ENCODE data around the gene GDI1. TPM values are rescaled to one million over a fixed set of nuclear protein-coding genes. Genes with fewer than 3 reads are reported as not detected.
"Not testable (repeated sequence)": the region's sequence is repeated elsewhere in the genome, so short reads cannot be mapped to it uniquely, and the experiment has no call there.

The GDI1 gene
- total and polyA plus RNA-seq, 7 donors = 37.4 to 57.7 (median 50.7) TPM

- 28 to 54% (median 35%) methylated on average over 11 to 14 of the region's 14 CpGs for WGBS, 3 donors
- Histone ChIP-seq H3K4me3 (peak overlapping the region; percentile 83), H3K4me1 (no peaks in the 10 kb centered on the region), H3K36me3 (ENCODE audit: insufficient read depth in 1 of 2, low read depth in 1 of 2) (peaks cover 3 to 40% of the 10 kb centered on the region in 2 donors), H3K9me3 (no peaks in the 10 kb centered on the region), H3K27me3 (ENCODE audit: insufficient read depth in 3 of 3, low read length in 2 of 3) (no peaks in the 10 kb centered on the region), H3K27ac (peak overlapping the region; percentile 97)
- intact Hi-C loops (cut with DNase I) = no loop called here
- DNase-seq (no peak), ATAC-seq (no peak)
- TF ChIP-seq CTCF (IDR thresholded peaks at IDR 0.05) = no peak
Observed at GRCh38 chrX:154399527-154400368, 37.2 kb upstream of the GDI1 start.

GRCh38 chrX:154400369-154400817, 36.6 kb upstream of the GDI1 start:
- Histone ChIP-seq H3K36me3 (ENCODE audit: insufficient read depth in 1 of 2, low read depth in 1 of 2) (peaks cover 3 to 46% of the 10 kb centered on the region in 2 donors), H3K4me3 (peak overlapping the region; percentile 83), H3K27ac (peak overlapping the region; percentile 97)
- ATAC-seq; DNase-seq; intact Hi-C loops (cut with DNase I); H3K4me1 ChIP-seq; H3K9me3 ChIP-seq; H3K27me3 ChIP-seq (ENCODE audit: insufficient read depth in 3 of 3, low read length in 2 of 3): not testable (repeated sequence)
- 57 to 69% (median 63%) methylated on average over 3 to 6 of the region's 6 CpGs for WGBS, 3 donors

GRCh38 chrX:154401045-154401799, 35.7 kb upstream of the GDI1 start:
- H3K27ac ChIP-seq = peak overlapping the region; percentile 97
- no peak for TF ChIP-seq CTCF (IDR thresholded peaks at IDR 0.05)

GRCh38 chrX:154401918-154402621, 34.9 kb upstream of the GDI1 start:
- 36 to 51% (median 45%) methylated on average over 6 of the region's 6 CpGs for WGBS, 3 donors
- intact Hi-C loops (cut with DNase I) = no loop called here
- ATAC-seq = no peak

More at GRCh38 chrX:154401045-154401799, 35.7 kb upstream of the GDI1 start:
- no peaks in the 10 kb centered on the region for H3K9me3 ChIP-seq
- peaks cover 3 to 46% of the 10 kb centered on the region in 2 donors for H3K36me3 ChIP-seq (ENCODE audit: insufficient read depth in 1 of 2, low read depth in 1 of 2)
- H3K27me3 ChIP-seq (ENCODE audit: insufficient read depth in 3 of 3, low read length in 2 of 3) = no peaks in the 10 kb centered on the region
- DNase-seq (no peak), ATAC-seq (no peak)
- intact Hi-C loops (cut with DNase I) = no loop called here
- no peak overlapping the region for H3K4me3 ChIP-seq
- 26 to 45% (median 37%) methylated on average over 6 of the region's 6 CpGs for WGBS, 3 donors
- H3K4me1 ChIP-seq = no peaks in the 10 kb centered on the region

More at GRCh38 chrX:154401918-154402621, 34.9 kb upstream of the GDI1 start:
- H3K4me1 ChIP-seq = no peaks in the 10 kb centered on the region
- no peak overlapping the region for H3K4me3 ChIP-seq
- H3K9me3 ChIP-seq = no peaks in the 10 kb centered on the region
- H3K36me3 ChIP-seq (ENCODE audit: insufficient read depth in 1 of 2, low read depth in 1 of 2) = peaks cover 3 to 46% of the 10 kb centered on the region in 2 donors
- no peak for TF ChIP-seq CTCF (IDR thresholded peaks at IDR 0.05)
- no peak for DNase-seq
- H3K27me3 ChIP-seq (ENCODE audit: insufficient read depth in 3 of 3, low read length in 2 of 3) = no peaks in the 10 kb centered on the region
- peak overlapping the region; percentile 33 for H3K27ac ChIP-seq
